HCT116 (cell line): ENCODE results near the gene APLN. TPM values are rescaled to one million over a fixed set of nuclear protein-coding genes. Genes with fewer than 3 reads are reported as not detected.

Source experiments
- ATAC-seq: fragments of 200-7000 bp; cut with Tn5 transposase; 2 replicates; pipeline ENCODE4 v1.9.1; 2020; ENCODE audit warnings: mild to moderate bottlenecking, moderate library complexity
- BruUV-seq: library from RNA; stranded (reverse); fragments of 400-500 nt; replicated peaks from 2 replicates; lab custom pipeline; 2021; lab: Mats Ljungman, UMichigan
- CTCF ChIA-PET: fragments of 300-600 bp; sonication (Branson Sonifier 250); formaldehyde crosslinking; loops from one replicate; lab custom pipeline; 2021; ENCODE audit warnings: antibody characterized with exemption; lab: Charles Lee
- POLR2A ChIA-PET: fragments of 300-600, 350-600 bp; sonication (Branson Sonifier 250); formaldehyde crosslinking; loops from one replicate; lab custom pipeline; 2021; ENCODE audit warnings: antibody characterized with exemption; lab: Charles Lee
- RAD21 ChIA-PET, 2 experiments: fragments of 300-600 bp; sonication (Branson Sonifier 250); formaldehyde crosslinking; loops; one replicate each; lab custom pipeline; 2023; ENCODE audit warnings: low total read pairs in 2 of 2; ENCODE audit not compliant: uncharacterized antibody in 2 of 2, unreplicated experiment in 2 of 2, low non-redundant PET in 1 of 2; lab: Charles Lee
- DNase-seq: peaks from one replicate; pipeline ENCODE4 v3.0.0-alpha.2; 2010; ENCODE audit warnings: low read depth, low spot score
- H2AFZ ChIP-seq: fragments of 200-600 bp; shearing (Covaris generic), sonication (generic); 2 replicates; pipeline ENCODE4 v1.6.1; 2017; ENCODE audit warnings: low read depth, mixed run types, mixed read lengths, antibody characterized with exemption, low read length; ENCODE audit not compliant: poor library complexity, severe bottlenecking
- H3K27ac ChIP-seq: 2 replicates; pipeline ENCODE4 v1.5.1; 2012; ENCODE audit warnings: low read depth, low read length
- H3K27me3 ChIP-seq: fragments of 200-600 bp; sonication (generic); 2 replicates; pipeline ENCODE4 v1.6.1; 2016; ENCODE audit warnings: mixed run types, low read length, mixed read lengths; ENCODE audit not compliant: insufficient read depth
- H3K36me3 ChIP-seq, 2 experiments: fragments of 200-500 bp in 1 of 2; fragments of 200-600 bp in 1 of 2; sonication (Bioruptor generic) in 1 of 2; sonication (generic) in 1 of 2; 2 replicates each; pipeline versions ENCODE4 v1.5.1 to v1.6.1; 2014 to 2016; ENCODE audit warnings: low read length in 2 of 2, inconsistent platforms in 1 of 2, mixed read lengths in 1 of 2, mixed run types in 1 of 2; ENCODE audit not compliant: insufficient read depth in 2 of 2, control insufficient read depth in 1 of 2
- H3K4me1 ChIP-seq, 2 experiments: fragments of 200-600 bp in 1 of 2; sonication (generic) in 1 of 2; 2 replicates each; pipeline versions ENCODE4 v1.5.1 to v1.6.1; 2012 to 2017; ENCODE audit warnings: low read length in 2 of 2, inconsistent platforms in 1 of 2, mild to moderate bottlenecking in 1 of 2, mixed read lengths in 1 of 2, mixed run types in 1 of 2, moderate library complexity in 1 of 2; ENCODE audit not compliant: insufficient read depth in 2 of 2, control insufficient read depth in 1 of 2
- H3K4me2 ChIP-seq: fragments of 200-600 bp; sonication (generic); 2 replicates; pipeline ENCODE4 v1.6.1; 2017; ENCODE audit warnings: mixed run types, low read length, mixed read lengths
- H3K4me3 ChIP-seq, 2 experiments: fragments of 200-600 bp in 1 of 2; sonication (generic) in 1 of 2; replicated peaks in 1 of 2; 2 replicates each; pipeline ENCODE4 v1.5.1; 2011 to 2016; ENCODE audit warnings: low read length in 2 of 2, control low read depth in 1 of 2, low read depth in 1 of 2, mild to moderate bottlenecking in 1 of 2, mixed read lengths in 1 of 2, mixed run types in 1 of 2
- H3K79me2 ChIP-seq: fragments of 200-600 bp; sonication (generic); 2 replicates; pipeline ENCODE4 v1.6.1; 2017; ENCODE audit warnings: mild to moderate bottlenecking, mixed run types, low read length, moderate library complexity, mixed read lengths; ENCODE audit not compliant: insufficient read depth
- H3K9ac ChIP-seq: fragments of 200-600 bp; sonication (generic); 2 replicates; pipeline ENCODE4 v1.6.1; 2016; ENCODE audit warnings: low read length, mixed read lengths
- H3K9me2 ChIP-seq: fragments of 200-600 bp; sonication (generic), shearing (Covaris generic); 2 replicates; pipeline ENCODE4 v1.6.1; 2017; ENCODE audit warnings: mixed run types, mild to moderate bottlenecking, moderate library complexity; ENCODE audit not compliant: insufficient read depth
- H3K9me3 ChIP-seq, 2 experiments: fragments of 200-500 bp in 1 of 2; fragments of 200-600 bp in 1 of 2; sonication (Bioruptor generic) in 1 of 2; sonication (generic) in 1 of 2; 2 replicates each; pipeline ENCODE4 v1.6.1; 2014 to 2017; ENCODE audit warnings: low read length in 2 of 2, mixed read lengths in 2 of 2, inconsistent platforms in 1 of 2, low read depth in 1 of 2, mild to moderate bottlenecking in 1 of 2, mixed run types in 1 of 2, moderate library complexity in 1 of 2; ENCODE audit not compliant: control insufficient read depth in 1 of 2, insufficient read depth in 1 of 2
- H4K20me1 ChIP-seq: fragments of 200-600 bp; sonication (generic), shearing (Covaris generic); 2 replicates; pipeline ENCODE4 v1.6.1; 2017; ENCODE audit warnings: mixed run types, mild to moderate bottlenecking, moderate library complexity; ENCODE audit not compliant: insufficient read depth
- CBX3 ChIP-seq: IDR thresholded peaks from 2 replicates; pipeline ENCODE4 v1.6.1; 2012; ENCODE audit warnings: low read depth
- CEBPB ChIP-seq: IDR thresholded peaks from 2 replicates; pipeline ENCODE4 v1.6.1; 2012; ENCODE audit warnings: low read depth
- CTCF ChIP-seq, 3 experiments: fragments of 200-600 bp in 1 of 3; sonication (generic) in 1 of 3; IDR thresholded peaks in 2 of 3; conservative IDR thresholded peaks in 1 of 3; 2 replicates each; pipeline ENCODE4 v1.5.1; 2012 to 2017; ENCODE audit warnings: low read depth in 2 of 3, low read length in 2 of 3, antibody characterized with exemption in 1 of 3, borderline replicate concordance in 1 of 3, control low read depth in 1 of 3, mild to moderate bottlenecking in 1 of 3, mixed read lengths in 1 of 3, mixed run types in 1 of 3, moderate library complexity in 1 of 3; ENCODE audit not compliant: insufficient read depth in 1 of 3
- RAD21 ChIP-seq: IDR thresholded peaks from 2 replicates; pipeline ENCODE4 v1.6.1; 2012; ENCODE audit warnings: low read depth, mild to moderate bottlenecking
- intact Hi-C: fragments of 100-400 bp; cut with micrococcal nuclease; formaldehyde crosslinking; loops from 2 replicates; pipeline ENCODE4 v1.10.0; 2022
- total RNA-seq: library from RNA; stranded (reverse); gene quantifications from one replicate; pipeline ENCODE4 v1.2.1, GENCODE V29; 2021; ENCODE audit not compliant: unreplicated experiment

The APLN gene
- total RNA-seq, 1 experiment from 2014 or later, result 0.22 TPM

GRCh38 chrX:129609395-129609794 is 45.4 kb downstream of the APLN start:
- CTCF ChIA-PET, result interaction anchor here (4.0 kb wide), 1 partner anchor 116 kb away, joined by 27 read pairs; no protein-coding TSS in a partner anchor
- no peak for ATAC-seq

More at GRCh38 chrX:129609395-129609794, 45.4 kb downstream of the APLN start:
- Histone ChIP-seq H3K27me3 (no peaks in the 10 kb centered on the region), H3K4me1 (peaks cover 6 to 7% of the 10 kb centered on the region in 2 experiments; a peak in 2 of 4 replicates), H3K4me3 (no peak overlapping the region), H3K9me3 (no peaks in the 10 kb centered on the region), H3K36me3 (no peaks in the 10 kb centered on the region), H3K4me2 (no peak overlapping the region), H3K9ac (no peak overlapping the region), H3K27ac (no peak overlapping the region), H3K79me2 (no peaks in the 10 kb centered on the region), H2AFZ (no peak overlapping the region), H4K20me1 (no peaks in the 10 kb centered on the region), H3K9me2 (no peaks in the 10 kb centered on the region)
- TF ChIP-seq CBX3, result no peak
- TF ChIP-seq CEBPB, result no peak
- TF ChIP-seq CTCF (IDR thresholded peaks at IDR 0.05 in 2 of 3, conservative IDR thresholded peaks at IDR 0.05 in 1 of 3; ENCODE audit: borderline replicate concordance in 1 of 3, insufficient read depth in 1 of 3, low read depth in 2 of 3, low read length in 2 of 3), result 0 out of 6 replicates have a peak, but pooled peaks of 1 of the 3 experiments have one; percentile 9
- TF ChIP-seq RAD21, result 0 out of 2 replicates have a peak, but pooled peaks have one; percentile 9
- ChIA-PET POLR2A (no interaction called here), RAD21 (no interaction called here)
- intact Hi-C loops, result loop anchor here (5.0 to 10.0 kb wide), 3 partner anchors 298 to 1305 kb away; partner anchors contain the start of gene UTP14A
- DNase-seq, result no peak
- BruUV-seq, result no TSS peak
